ENCODE measurements around the gene MTHFSD. TPM values are rescaled to one million over a fixed set of nuclear protein-coding genes. Genes with fewer than 3 reads are reported as not detected.

Gene MTHFSD
- total RNA-seq, 5 donors from 2014 or later (not counting 1 experiment from before 2014, with no cell fraction given) = 18.0 to 39.6 (median 34.9) TPM

- Mint-ChIP-seq H3K27ac (no peak overlapping the region), H3K9me3 (no peaks in the 10 kb centered on the region), H3K4me1 (no peaks in the 10 kb centered on the region), H3K27me3 (peaks cover 64 to 80% of the 10 kb centered on the region in 2 donors), H3K4me3 (no peak overlapping the region), H3K36me3 (no peaks in the 10 kb centered on the region)
- Histone ChIP-seq H3K4me1 (ENCODE audit: control insufficient read depth in 1 of 2, extremely low read depth in 1 of 2, insufficient read depth in 2 of 2, low read length in 2 of 2) (no peaks in the 10 kb centered on the region), H3K4me3 (ENCODE audit: control insufficient read depth in 1 of 2, extremely low read depth in 1 of 2, low read length in 1 of 2) (no peak overlapping the region), H3K27me3 (replicated peaks in 1 of 2; ENCODE audit: control insufficient read depth in 2 of 2, extremely low read depth in 1 of 2, insufficient read depth in 2 of 2, low read length in 1 of 2) (peaks cover 27 to 69% of the 10 kb centered on the region in 2 experiments), H3K9me3 (no peaks in the 10 kb centered on the region), H3K27ac (ENCODE audit: low read length) (no peak overlapping the region), H3K36me3 (ENCODE audit: control insufficient read depth in 2 of 2, extremely low read depth in 1 of 2, insufficient read depth in 1 of 2, low read length in 1 of 2) (no peaks in the 10 kb centered on the region)
- DNase-seq (no peak), ATAC-seq (replicated peaks in 1 of 4) (no peak)
- ChIA-PET POLR2A (no interaction called here), CTCF (no interaction called here)
- 83% methylated on average over 6 of the region's 7 CpGs for WGBS (ENCODE audit: insufficient coverage)
Observed at GRCh38 chr16:86491640-86492023, 63.4 kb downstream of the MTHFSD start.

GRCh38 chr16:86490859-86491639 is 64.0 kb downstream of the MTHFSD start:
- ChIA-PET CTCF (no interaction called here), POLR2A (no interaction called here)
- Histone ChIP-seq H3K27me3 (replicated peaks in 1 of 2; ENCODE audit: control insufficient read depth in 2 of 2, extremely low read depth in 1 of 2, insufficient read depth in 2 of 2, low read length in 1 of 2) (peaks cover 24 to 69% of the 10 kb centered on the region in 2 experiments), H3K4me3 (ENCODE audit: control insufficient read depth in 1 of 2, extremely low read depth in 1 of 2, low read length in 1 of 2) (no peak overlapping the region), H3K4me1 (ENCODE audit: control insufficient read depth in 1 of 2, extremely low read depth in 1 of 2, insufficient read depth in 2 of 2, low read length in 2 of 2) (no peaks in the 10 kb centered on the region), H3K27ac (ENCODE audit: low read length) (no peak overlapping the region), H3K9me3 (no peaks in the 10 kb centered on the region), H3K36me3 (ENCODE audit: control insufficient read depth in 2 of 2, extremely low read depth in 1 of 2, insufficient read depth in 1 of 2, low read length in 1 of 2) (no peaks in the 10 kb centered on the region)
- H3K9me3 Mint-ChIP-seq = no peaks in the 10 kb centered on the region
- WGBS (ENCODE audit: insufficient coverage) = 67% methylated on average over 10 of the region's 13 CpGs
- H3K4me3 Mint-ChIP-seq = no peak overlapping the region
- H3K4me1 Mint-ChIP-seq = no peaks in the 10 kb centered on the region
- DNase-seq (no peak), ATAC-seq (replicated peaks in 1 of 4) (no peak)
- H3K36me3 Mint-ChIP-seq = no peaks in the 10 kb centered on the region
- H3K27ac Mint-ChIP-seq = no peak overlapping the region
- peaks cover 67 to 80% of the 10 kb centered on the region in 2 donors for H3K27me3 Mint-ChIP-seq

GRCh38 chr16:86485746-86486145 is 69.3 kb downstream of the MTHFSD start:
- no peak for ATAC-seq (replicated peaks in 1 of 4)
- no peak overlapping the region for H3K27ac Mint-ChIP-seq

GRCh38 chr16:86484240-86484639 is 70.8 kb downstream of the MTHFSD start:
- no peak for DNase-seq
- CTCF ChIA-PET = no interaction called here
- no peaks in the 10 kb centered on the region for H3K36me3 ChIP-seq (ENCODE audit: control insufficient read depth in 2 of 2, extremely low read depth in 1 of 2, insufficient read depth in 1 of 2, low read length in 1 of 2)
- no peaks in the 10 kb centered on the region for H3K4me1 ChIP-seq (ENCODE audit: control insufficient read depth in 1 of 2, extremely low read depth in 1 of 2, insufficient read depth in 2 of 2, low read length in 2 of 2)
- no peak overlapping the region for H3K4me3 ChIP-seq (ENCODE audit: control insufficient read depth in 1 of 2, extremely low read depth in 1 of 2, low read length in 1 of 2)
- no peak overlapping the region for H3K27ac ChIP-seq (ENCODE audit: low read length)
- no peaks in the 10 kb centered on the region for H3K36me3 Mint-ChIP-seq
- peaks cover 4 to 43% of the 10 kb centered on the region in 2 experiments for H3K27me3 ChIP-seq (replicated peaks in 1 of 2; ENCODE audit: control insufficient read depth in 2 of 2, extremely low read depth in 1 of 2, insufficient read depth in 2 of 2, low read length in 1 of 2)
- no peak overlapping the region for H3K4me3 Mint-ChIP-seq
- no peak overlapping the region for H3K27ac Mint-ChIP-seq
- H3K27me3 Mint-ChIP-seq = peaks cover 21 to 36% of the 10 kb centered on the region in 2 donors
- H3K4me1 Mint-ChIP-seq = no peaks in the 10 kb centered on the region
- POLR2A ChIA-PET = no interaction called here
- 69% methylated on average over 3 of the region's 5 CpGs for WGBS (ENCODE audit: insufficient coverage)
- H3K9me3 Mint-ChIP-seq = peaks cover 0 to 7% (median 5%) of the 10 kb centered on the region in 3 donors
- no peak for ATAC-seq (replicated peaks in 1 of 4)
- no peaks in the 10 kb centered on the region for H3K9me3 ChIP-seq

More at GRCh38 chr16:86485746-86486145, 69.3 kb downstream of the MTHFSD start:
- no peak overlapping the region for H3K4me3 Mint-ChIP-seq
- H3K36me3 Mint-ChIP-seq = no peaks in the 10 kb centered on the region
- Histone ChIP-seq H3K27me3 (replicated peaks in 1 of 2; ENCODE audit: control insufficient read depth in 2 of 2, extremely low read depth in 1 of 2, insufficient read depth in 2 of 2, low read length in 1 of 2) (peaks cover 10 to 42% of the 10 kb centered on the region in 2 experiments), H3K9me3 (no peaks in the 10 kb centered on the region), H3K27ac (ENCODE audit: low read length) (no peak overlapping the region), H3K36me3 (ENCODE audit: control insufficient read depth in 2 of 2, extremely low read depth in 1 of 2, insufficient read depth in 1 of 2, low read length in 1 of 2) (no peaks in the 10 kb centered on the region), H3K4me1 (ENCODE audit: control insufficient read depth in 1 of 2, extremely low read depth in 1 of 2, insufficient read depth in 2 of 2, low read length in 2 of 2) (no peaks in the 10 kb centered on the region), H3K4me3 (ENCODE audit: control insufficient read depth in 1 of 2, extremely low read depth in 1 of 2, low read length in 1 of 2) (no peak overlapping the region)
- 55% methylated on average over 2 of the region's 3 CpGs for WGBS (ENCODE audit: insufficient coverage)
- ChIA-PET CTCF (no interaction called here), POLR2A (no interaction called here)
- H3K4me1 Mint-ChIP-seq = no peaks in the 10 kb centered on the region
- peaks cover 0 to 7% (median 5%) of the 10 kb centered on the region in 3 donors for H3K9me3 Mint-ChIP-seq
- no peak for DNase-seq
- peaks cover 32 to 46% of the 10 kb centered on the region in 2 donors for H3K27me3 Mint-ChIP-seq

- peaks cover 28 to 37% of the 10 kb centered on the region in 2 donors for H3K27me3 Mint-ChIP-seq
- CTCF ChIA-PET = no interaction called here
Observed at GRCh38 chr16:86481607-86482006, 73.4 kb downstream of the MTHFSD start.

GRCh38 chr16:86480444-86480843 is 74.6 kb downstream of the MTHFSD start:
- Mint-ChIP-seq H3K27me3 (peaks cover 26 to 33% of the 10 kb centered on the region in 2 donors), H3K9me3 (peaks cover 0 to 7% (median 5%) of the 10 kb centered on the region in 3 donors), H3K27ac (no peak overlapping the region), H3K4me3 (no peak overlapping the region), H3K36me3 (no peaks in the 10 kb centered on the region), H3K4me1 (no peaks in the 10 kb centered on the region)
- no peaks in the 10 kb centered on the region for H3K9me3 ChIP-seq
- H3K4me1 ChIP-seq (ENCODE audit: control insufficient read depth in 1 of 2, extremely low read depth in 1 of 2, insufficient read depth in 2 of 2, low read length in 2 of 2) = no peaks in the 10 kb centered on the region
- peaks cover 4 to 21% of the 10 kb centered on the region in 2 experiments for H3K27me3 ChIP-seq (replicated peaks in 1 of 2; ENCODE audit: control insufficient read depth in 2 of 2, extremely low read depth in 1 of 2, insufficient read depth in 2 of 2, low read length in 1 of 2)
- WGBS (ENCODE audit: insufficient coverage) = 71% methylated on average over 12 of the region's 15 CpGs
- DNase-seq (no peak), ATAC-seq (replicated peaks in 1 of 4) (no peak)
- POLR2A ChIA-PET = no interaction called here
- H3K27ac ChIP-seq (ENCODE audit: low read length) = no peak overlapping the region
- CTCF ChIA-PET = no interaction called here
- no peaks in the 10 kb centered on the region for H3K36me3 ChIP-seq (ENCODE audit: control insufficient read depth in 2 of 2, extremely low read depth in 1 of 2, insufficient read depth in 1 of 2, low read length in 1 of 2)
- no peak overlapping the region for H3K4me3 ChIP-seq (ENCODE audit: control insufficient read depth in 1 of 2, extremely low read depth in 1 of 2, low read length in 1 of 2)

More at GRCh38 chr16:86481607-86482006, 73.4 kb downstream of the MTHFSD start:
- POLR2A ChIA-PET = interaction anchor here in 1 of 2 donors (0.6 kb wide), 1 partner anchor 276 kb away, joined by 3 read pairs; no protein-coding TSS in a partner anchor
- Histone ChIP-seq H3K9me3 (no peaks in the 10 kb centered on the region), H3K4me3 (ENCODE audit: control insufficient read depth in 1 of 2, extremely low read depth in 1 of 2, low read length in 1 of 2) (no peak overlapping the region), H3K36me3 (ENCODE audit: control insufficient read depth in 2 of 2, extremely low read depth in 1 of 2, insufficient read depth in 1 of 2, low read length in 1 of 2) (no peaks in the 10 kb centered on the region), H3K4me1 (ENCODE audit: control insufficient read depth in 1 of 2, extremely low read depth in 1 of 2, insufficient read depth in 2 of 2, low read length in 2 of 2) (no peaks in the 10 kb centered on the region), H3K27ac (ENCODE audit: low read length) (no peak overlapping the region), H3K27me3 (replicated peaks in 1 of 2; ENCODE audit: control insufficient read depth in 2 of 2, extremely low read depth in 1 of 2, insufficient read depth in 2 of 2, low read length in 1 of 2) (peaks cover 2 to 28% of the 10 kb centered on the region in 2 experiments)
- Mint-ChIP-seq H3K36me3 (no peaks in the 10 kb centered on the region), H3K9me3 (peaks cover 0 to 7% (median 5%) of the 10 kb centered on the region in 3 donors), H3K4me3 (no peak overlapping the region), H3K4me1 (no peaks in the 10 kb centered on the region), H3K27ac (no peak overlapping the region)
- DNase-seq = no peak
- ATAC-seq (replicated peaks in 1 of 4) = no peak
- 100% methylated on average over 2 of the region's 3 CpGs for WGBS (ENCODE audit: insufficient coverage)
